HG02870 (cell line): ENCODE data around the gene APBB1IP.
"Not testable (repeated sequence)": the region's sequence is repeated elsewhere in the genome, so short reads cannot be mapped to it uniquely, and the experiment has no call there.

Experiments
- ATAC-seq: cut with Tn5 transposase; IDR thresholded peaks from one replicate; pipeline ENCODE4 v1.9.1; 2021; ENCODE audit warnings: mild to moderate bottlenecking, moderate library complexity; ENCODE audit not compliant: unreplicated experiment

Gene APBB1IP

GRCh38 chr10:26475386-26475785 lies 37.2 kb downstream of the APBB1IP start:
- ATAC-seq = no peak

- no peak for ATAC-seq
These were observed 39.4 kb downstream of the APBB1IP start for GRCh38 chr10:26477501-26477900.

DNA sequence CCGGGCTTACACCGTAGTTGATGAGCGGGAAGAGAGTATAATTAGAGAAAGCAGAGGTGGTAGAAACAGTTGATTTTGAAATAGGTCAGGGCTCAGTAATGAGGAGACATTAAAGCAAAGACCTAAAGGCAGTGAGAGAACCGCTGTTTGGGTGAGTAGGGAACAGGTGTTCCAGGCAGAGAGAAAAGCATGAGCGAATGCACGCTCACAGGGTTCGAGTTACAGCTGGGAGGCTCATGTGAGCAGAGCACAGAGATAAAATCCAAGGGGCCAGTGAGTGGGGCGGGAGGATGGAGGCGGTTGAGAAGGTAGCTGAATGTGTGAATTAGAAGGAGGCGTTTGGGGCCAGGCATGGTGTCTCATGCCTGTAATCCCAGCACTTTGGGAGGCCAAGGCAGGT lies 39.9 kb downstream of the APBB1IP start:
- peak; percentile 36 for ATAC-seq

DNA sequence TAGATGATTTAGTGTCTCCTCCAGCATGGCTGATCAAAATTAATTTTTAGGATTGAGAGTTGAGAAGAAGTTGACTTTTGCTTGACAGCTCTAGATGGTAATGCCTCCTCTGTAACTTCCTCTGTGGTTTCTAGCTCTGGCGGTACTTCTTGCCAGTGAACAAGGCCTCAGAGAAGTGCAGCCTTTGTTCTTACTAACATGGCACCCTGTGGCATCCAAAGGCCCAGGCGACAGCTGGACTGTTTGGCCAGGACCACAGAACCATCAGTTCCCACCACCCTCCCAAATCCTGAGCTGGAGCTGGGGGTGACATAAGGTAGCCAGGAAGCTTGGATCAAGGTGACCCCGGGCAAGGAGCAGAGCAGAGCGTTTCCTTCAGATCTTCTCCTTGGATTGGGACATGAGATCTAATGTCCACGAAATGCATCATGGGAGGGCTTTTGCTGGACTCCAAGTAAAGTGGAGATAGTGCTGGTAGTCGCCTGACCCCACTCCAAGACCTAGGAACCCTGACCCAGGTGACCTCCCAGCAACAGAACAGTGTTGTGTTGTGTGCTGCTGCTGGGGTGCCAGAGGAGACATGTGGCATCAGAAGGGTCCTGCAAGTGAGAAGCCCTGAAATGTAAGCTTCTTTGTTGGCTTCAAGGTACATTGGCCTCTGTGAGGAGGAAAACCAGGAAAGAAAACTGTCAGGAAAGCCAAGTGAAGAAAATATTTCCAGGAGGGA lies 41.8 kb downstream of the APBB1IP start:
- ATAC-seq = no peak

DNA sequence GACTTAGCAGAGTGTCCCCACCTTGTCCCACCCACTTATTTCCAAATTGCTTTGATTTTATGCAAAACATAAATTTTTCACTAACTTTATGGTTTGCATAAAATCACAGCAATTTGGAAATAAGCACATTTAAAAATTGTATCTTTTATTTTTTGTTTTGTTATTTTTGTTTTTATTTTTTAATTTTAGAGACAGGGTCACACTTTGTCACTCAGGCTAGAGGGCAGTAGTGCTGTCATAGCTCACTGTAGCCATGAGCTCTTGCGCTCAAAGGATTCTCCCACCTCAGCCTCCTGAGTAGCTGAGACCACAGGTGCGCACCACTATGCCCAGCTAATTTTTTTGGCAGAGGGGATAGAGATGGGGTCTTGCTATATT lies 43.2 kb downstream of the APBB1IP start:
- ATAC-seq = no peak

DNA sequence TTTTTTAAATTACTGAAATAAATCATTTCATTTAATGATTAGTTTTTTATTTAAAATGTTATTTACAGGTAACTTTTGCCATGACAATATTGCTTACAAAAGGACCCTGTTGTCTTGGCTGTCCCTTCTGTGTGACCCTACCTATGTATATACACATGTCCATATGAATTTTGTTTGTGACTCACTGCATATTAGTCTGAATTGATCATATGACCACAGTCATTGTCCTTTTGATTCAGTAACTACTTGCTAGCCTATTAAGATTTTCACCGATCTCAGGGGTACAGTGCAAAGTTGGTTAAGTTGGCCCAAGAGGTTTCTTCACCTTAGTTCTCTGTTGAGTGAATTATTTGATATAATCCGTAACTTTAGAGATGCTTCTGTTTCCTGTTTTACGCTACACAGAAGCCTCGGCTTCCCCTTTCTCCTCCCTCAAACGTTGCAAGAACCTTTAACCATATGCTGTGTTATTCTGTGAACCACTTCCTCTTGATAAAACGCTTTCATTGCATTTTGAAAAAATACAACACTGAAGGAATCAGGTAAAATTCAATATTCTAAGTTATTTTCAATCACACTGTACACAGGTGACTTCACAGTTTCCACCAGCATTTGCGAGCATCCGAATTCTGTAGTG lies 43.9 kb downstream of the APBB1IP start:
- ATAC-seq = peak; percentile 41

DNA sequence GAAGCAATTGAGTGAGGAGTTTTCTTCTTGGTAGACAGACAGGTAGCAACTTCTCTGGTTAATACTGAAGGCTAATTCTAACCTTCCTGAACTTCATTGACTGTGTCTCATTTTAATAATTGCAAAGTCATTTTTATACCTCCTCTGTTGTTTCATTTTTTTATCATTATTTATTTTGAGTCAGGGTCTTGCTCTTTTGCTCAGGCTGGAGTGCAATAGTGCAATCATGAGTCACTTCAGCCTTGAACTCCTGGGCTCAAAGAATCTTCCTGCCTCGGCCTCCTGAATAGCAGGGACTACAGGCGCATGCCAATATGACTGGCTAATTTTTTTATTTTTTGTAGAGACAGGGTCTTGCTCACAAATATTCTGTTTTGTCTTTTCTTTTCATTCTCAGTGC lies 45.4 kb downstream of the APBB1IP start:
- no peak for ATAC-seq

- no peak for ATAC-seq
These were observed 47.2 kb downstream of the APBB1IP start for GRCh38 chr10:26485150-26485941.

- ATAC-seq = no peak
These were observed 48.2 kb downstream of the APBB1IP start for GRCh38 chr10:26486304-26486703.

- ATAC-seq = peak; percentile 90
These were observed 49.1 kb downstream of the APBB1IP start for GRCh38 chr10:26486990-26487850.

GRCh38 chr10:26488344-26488743 lies 50.2 kb downstream of the APBB1IP start:
- no peak for ATAC-seq

GRCh38 chr10:26489081-26489480 lies 50.9 kb downstream of the APBB1IP start:
- ATAC-seq = no peak

DNA sequence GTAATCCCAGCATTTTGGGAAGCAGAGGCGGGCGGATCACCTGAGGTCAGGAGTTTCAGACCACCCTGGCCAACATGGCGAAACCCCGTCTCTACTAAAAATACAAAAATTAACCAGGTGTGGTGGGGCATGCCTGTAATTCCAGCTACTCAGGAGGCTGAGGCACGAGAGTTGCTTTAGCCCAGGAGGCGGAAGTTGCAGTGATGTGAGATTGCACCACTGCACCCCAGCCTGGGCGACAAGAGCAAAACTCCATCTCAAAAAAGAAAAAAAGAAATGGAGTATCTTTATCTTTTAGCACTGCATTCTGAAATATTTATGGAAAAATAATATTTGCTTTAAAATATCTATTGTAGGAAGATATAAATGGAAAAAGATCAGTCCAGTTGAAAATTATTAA lies 52.2 kb downstream of the APBB1IP start:
- not testable (repeated sequence) for ATAC-seq

GRCh38 chr10:26491276-26491675 lies 53.1 kb downstream of the APBB1IP start:
- no peak for ATAC-seq

GRCh38 chr10:26491934-26492333 lies 53.8 kb downstream of the APBB1IP start:
- no peak for ATAC-seq

DNA sequence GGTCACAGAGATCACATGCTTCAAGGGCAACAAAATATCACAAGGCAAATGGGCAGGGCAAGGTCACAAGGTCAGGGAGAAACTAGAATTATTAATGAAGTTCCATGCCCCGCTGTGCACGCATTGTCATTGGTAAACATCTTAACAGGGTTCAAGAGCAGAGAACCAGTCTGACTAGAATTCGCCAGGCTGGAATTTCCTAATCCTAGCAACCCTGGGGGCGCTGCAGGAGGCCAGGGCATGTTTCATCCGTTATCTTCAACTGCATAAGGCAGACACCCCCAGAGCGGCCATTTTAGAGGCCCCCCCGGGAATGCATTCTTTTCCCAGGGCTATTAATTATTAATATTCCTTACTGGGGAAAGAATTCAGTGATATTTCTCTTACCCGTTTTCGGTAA lies 54.6 kb downstream of the APBB1IP start:
- not testable (repeated sequence) for ATAC-seq

DNA sequence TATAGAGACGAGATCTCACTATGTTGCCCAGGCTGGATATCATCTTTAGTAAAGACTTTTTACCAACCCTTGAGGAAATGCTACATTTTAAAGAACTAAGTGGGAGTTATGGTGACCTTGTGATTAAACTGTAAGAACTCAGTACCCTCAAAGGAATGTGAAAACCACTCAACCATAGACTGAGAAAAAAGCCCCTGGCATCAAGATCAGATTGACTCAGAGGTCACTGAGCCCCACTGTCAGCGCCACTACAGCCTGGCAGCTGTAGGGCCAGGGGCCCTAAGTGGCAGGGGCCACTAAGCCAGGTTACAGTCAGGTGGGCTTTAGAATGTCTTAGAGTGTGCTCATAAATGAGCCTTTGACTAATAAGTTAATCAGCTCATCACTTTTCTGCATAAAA lies 55.9 kb downstream of the APBB1IP start:
- ATAC-seq = no peak

DNA sequence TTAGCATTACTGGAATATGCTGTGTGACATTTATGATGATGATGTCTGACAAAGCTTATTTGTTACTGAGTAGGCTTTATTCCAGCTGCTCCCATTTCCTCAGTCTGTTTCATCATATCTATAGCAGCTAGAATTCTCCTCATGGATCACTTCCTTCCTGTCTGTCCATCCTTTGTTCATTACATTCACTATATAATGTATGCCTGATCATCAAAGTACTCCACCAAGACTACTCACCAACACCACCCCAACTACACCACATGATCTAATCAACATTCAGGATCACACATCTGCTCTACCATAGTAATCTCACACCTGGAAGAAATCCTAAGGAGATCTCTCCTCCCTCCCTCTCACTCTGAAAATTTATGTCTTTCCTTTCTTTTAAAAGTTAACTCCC lies 61.3 kb downstream of the APBB1IP start:
- ATAC-seq = no peak

DNA sequence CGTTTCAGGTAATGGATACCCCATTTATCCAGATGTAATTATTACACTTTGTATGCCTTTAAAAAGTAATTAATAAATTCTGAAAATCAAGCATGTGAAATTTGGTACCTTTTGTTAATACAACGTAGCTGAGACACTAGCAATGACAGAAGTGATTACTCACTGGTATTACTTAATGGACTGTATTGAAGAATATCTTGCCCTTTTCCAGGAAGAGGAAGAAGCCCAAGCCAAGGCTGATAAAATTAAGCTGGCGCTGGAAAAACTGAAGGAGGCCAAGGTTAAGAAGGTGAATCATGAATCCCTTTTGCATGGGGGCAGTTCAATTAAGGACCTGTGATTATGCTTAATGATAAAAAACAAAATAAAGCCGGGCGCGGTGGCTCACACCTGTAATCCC lies 64.8 kb downstream of the APBB1IP start:
- ATAC-seq = no peak

DNA sequence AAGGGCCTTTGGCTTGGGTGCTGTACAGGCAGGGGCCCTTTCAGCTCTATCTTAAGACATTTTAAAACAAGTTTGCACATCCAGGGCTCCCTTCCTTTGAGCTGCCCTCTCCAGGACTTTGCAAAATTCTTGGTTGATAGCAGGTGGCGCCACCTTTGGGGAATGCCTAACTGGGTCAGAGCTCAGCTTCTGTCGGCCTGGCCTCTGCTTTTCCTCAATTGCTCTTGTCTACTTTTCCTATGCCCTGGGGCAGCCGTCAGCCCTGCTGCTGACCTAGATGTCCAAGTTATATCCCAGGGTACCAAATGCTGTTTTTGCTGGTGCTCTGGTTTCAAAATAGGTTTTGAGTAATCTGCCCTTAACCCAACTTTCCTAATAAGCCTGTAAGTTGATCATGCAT lies 65.8 kb downstream of the APBB1IP start:
- ATAC-seq = no peak

GRCh38 chr10:26504429-26504828 lies 66.3 kb downstream of the APBB1IP start:
- not testable (repeated sequence) for ATAC-seq
